MCF 10A (cell line): Measurements from ENCODE around the gene ERG. TPM values are rescaled to one million over a fixed set of nuclear protein-coding genes. Genes with fewer than 3 reads are reported as not detected.

Experiments
- BruUV-seq: library from RNA; stranded (reverse); fragments of 400-500 nt; replicated peaks from 2 replicates; lab custom pipeline; 2021; lab: Mats Ljungman, UMichigan
- CTCF ChIA-PET: fragments of 300-600 bp; sonication (Branson Sonifier 250); formaldehyde crosslinking; extraction: SDS; loops from one replicate; lab custom pipeline; 2021; ENCODE audit warnings: antibody characterized with exemption, inconsistent platforms; lab: Yijun Ruan, JAX
- POLR2A ChIA-PET: fragments of 300-600, 350-650 bp; sonication (Branson Sonifier 250); formaldehyde crosslinking; extraction: SDS; loops from one replicate; lab custom pipeline; 2020; ENCODE audit warnings: antibody characterized with exemption, inconsistent platforms; lab: Yijun Ruan, JAX
- DNase-seq: peaks from one replicate; pipeline ENCODE4 v3.0.0-alpha.2; 2018; ENCODE audit not compliant: unreplicated experiment
- H3K27ac Mint-ChIP-seq: one replicate; pipeline ENCODE4 v1.8.0; 2022; ENCODE audit warnings: mild to moderate bottlenecking, low read depth, mixed read lengths; ENCODE audit not compliant: unreplicated experiment
- H3K27me3 Mint-ChIP-seq: one replicate; pipeline ENCODE4 v1.8.0; 2022; ENCODE audit warnings: mixed read lengths; ENCODE audit not compliant: insufficient read depth, unreplicated experiment
- H3K36me3 Mint-ChIP-seq: one replicate; pipeline ENCODE4 v1.8.0; 2022; ENCODE audit warnings: mild to moderate bottlenecking, moderate library complexity, mixed read lengths; ENCODE audit not compliant: insufficient read depth, unreplicated experiment
- H3K4me1 Mint-ChIP-seq: one replicate; pipeline ENCODE4 v1.8.0; 2022; ENCODE audit warnings: mixed read lengths; ENCODE audit not compliant: insufficient read depth, unreplicated experiment
- H3K4me3 Mint-ChIP-seq: one replicate; pipeline ENCODE4 v1.8.0; 2022; ENCODE audit warnings: mild to moderate bottlenecking, moderate library complexity, mixed read lengths; ENCODE audit not compliant: unreplicated experiment
- H3K9me3 Mint-ChIP-seq: one replicate; pipeline ENCODE4 v1.8.0; 2022; ENCODE audit warnings: mixed read lengths; ENCODE audit not compliant: unreplicated experiment
- intact Hi-C: fragments of 100-400 bp; cut with micrococcal nuclease; formaldehyde crosslinking; loops from 2 replicates; pipeline ENCODE4 v1.14.1; 2022
- total RNA-seq: library from RNA; stranded (reverse); gene quantifications from 2 replicates; pipeline ENCODE4 v1.2.3, GENCODE V29; 2022
- TF ChIP-seq, protein P1 (sequence below): fragments of 200-600 bp; IDR thresholded peaks from one replicate; pipeline ENCODE4 v1.8.0; 2022; ENCODE audit warnings: antibody characterized with exemption, mild to moderate bottlenecking; ENCODE audit not compliant: unreplicated experiment

Gene ERG
- total RNA-seq, 1 experiment from 2014 or later = not detected

- CTCF ChIA-PET = interaction anchor here (0.5 to 0.6 kb wide), 2 partner anchors 65 to 746 kb away, joined by 3 to 4 read pairs; no protein-coding TSS in a partner anchor
- H3K27me3 Mint-ChIP-seq = no peaks in the 10 kb centered on the region
- H3K4me1 Mint-ChIP-seq = no peaks in the 10 kb centered on the region
- POLR2A ChIA-PET = interaction anchor here (1.1 kb wide), 1 partner anchor 75 kb away, joined by 3 read pairs; no protein-coding TSS in a partner anchor
- no peak overlapping the region for H3K27ac Mint-ChIP-seq
- DNase-seq = no peak
- no peak overlapping the region for H3K4me3 Mint-ChIP-seq
- TF ChIP-seq, protein P1, sequence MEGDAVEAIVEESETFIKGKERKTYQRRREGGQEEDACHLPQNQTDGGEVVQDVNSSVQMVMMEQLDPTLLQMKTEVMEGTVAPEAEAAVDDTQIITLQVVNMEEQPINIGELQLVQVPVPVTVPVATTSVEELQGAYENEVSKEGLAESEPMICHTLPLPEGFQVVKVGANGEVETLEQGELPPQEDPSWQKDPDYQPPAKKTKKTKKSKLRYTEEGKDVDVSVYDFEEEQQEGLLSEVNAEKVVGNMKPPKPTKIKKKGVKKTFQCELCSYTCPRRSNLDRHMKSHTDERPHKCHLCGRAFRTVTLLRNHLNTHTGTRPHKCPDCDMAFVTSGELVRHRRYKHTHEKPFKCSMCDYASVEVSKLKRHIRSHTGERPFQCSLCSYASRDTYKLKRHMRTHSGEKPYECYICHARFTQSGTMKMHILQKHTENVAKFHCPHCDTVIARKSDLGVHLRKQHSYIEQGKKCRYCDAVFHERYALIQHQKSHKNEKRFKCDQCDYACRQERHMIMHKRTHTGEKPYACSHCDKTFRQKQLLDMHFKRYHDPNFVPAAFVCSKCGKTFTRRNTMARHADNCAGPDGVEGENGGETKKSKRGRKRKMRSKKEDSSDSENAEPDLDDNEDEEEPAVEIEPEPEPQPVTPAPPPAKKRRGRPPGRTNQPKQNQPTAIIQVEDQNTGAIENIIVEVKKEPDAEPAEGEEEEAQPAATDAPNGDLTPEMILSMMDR = no peak
- H3K36me3 Mint-ChIP-seq = no peaks in the 10 kb centered on the region
- BruUV-seq = no TSS peak
- H3K9me3 Mint-ChIP-seq = no peaks in the 10 kb centered on the region
- intact Hi-C loops = no loop called here
These were observed 132.8 kb downstream of the ERG start for GRCh38 chr21:38365521-38365920.

DNA sequence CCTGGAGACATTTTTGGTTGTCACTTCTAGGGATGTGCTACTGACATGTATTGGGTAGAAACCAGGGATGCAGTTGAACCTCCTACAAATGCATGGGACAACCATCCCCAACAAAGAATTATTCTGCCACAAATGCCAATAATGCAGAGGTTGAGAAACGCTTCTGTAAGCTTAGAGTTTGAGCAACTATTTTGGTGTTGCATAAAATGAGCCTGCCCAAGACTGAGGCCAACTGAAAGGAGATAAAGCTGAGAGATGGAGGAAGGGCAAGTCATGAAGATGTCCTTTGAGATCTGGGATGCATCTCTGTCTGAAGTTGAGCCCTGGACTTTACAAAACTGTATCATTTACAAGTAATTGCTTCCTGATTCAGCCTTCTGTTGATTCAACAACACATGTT is 134.6 kb downstream of the ERG start:
- no peak for DNase-seq
- H3K36me3 Mint-ChIP-seq = no peaks in the 10 kb centered on the region
- no peaks in the 10 kb centered on the region for H3K9me3 Mint-ChIP-seq
- H3K27me3 Mint-ChIP-seq = no peaks in the 10 kb centered on the region
- no peak overlapping the region for H3K27ac Mint-ChIP-seq
- no TSS peak for BruUV-seq
- intact Hi-C loops = no loop called here
- ChIA-PET CTCF (interaction anchor here (1.3 kb wide), 1 partner anchor 689 kb away, joined by 3 read pairs; no protein-coding TSS in a partner anchor), POLR2A (no interaction called here)
- no peak overlapping the region for H3K4me3 Mint-ChIP-seq
- TF ChIP-seq, protein P1 = no peak
- H3K4me1 Mint-ChIP-seq = no peaks in the 10 kb centered on the region

GRCh38 chr21:38361324-38361723 is 137.0 kb downstream of the ERG start:
- Mint-ChIP-seq H3K4me3 (no peak overlapping the region), H3K36me3 (no peaks in the 10 kb centered on the region), H3K9me3 (no peaks in the 10 kb centered on the region), H3K4me1 (no peaks in the 10 kb centered on the region), H3K27me3 (no peaks in the 10 kb centered on the region), H3K27ac (no peak overlapping the region)
- POLR2A ChIA-PET = no interaction called here
- intact Hi-C loops = no loop called here
- CTCF ChIA-PET = no interaction called here
- no peak for DNase-seq
- TF ChIP-seq, protein P1 = no peak
- BruUV-seq = no TSS peak

GRCh38 chr21:38359835-38360234 is 138.4 kb downstream of the ERG start:
- no peaks in the 10 kb centered on the region for H3K27me3 Mint-ChIP-seq
- CTCF ChIA-PET = interaction anchor here (1.0 to 10.7 kb wide), 2 partner anchors 142 to 648 kb away, joined by 5 to 168 read pairs; no protein-coding TSS in a partner anchor
- no TSS peak for BruUV-seq
- H3K36me3 Mint-ChIP-seq = no peaks in the 10 kb centered on the region
- DNase-seq = no peak
- POLR2A ChIA-PET = no interaction called here
- TF ChIP-seq, protein P1 = no peak
- no peak overlapping the region for H3K27ac Mint-ChIP-seq
- H3K4me1 Mint-ChIP-seq = no peaks in the 10 kb centered on the region
- intact Hi-C loops = no loop called here
- no peaks in the 10 kb centered on the region for H3K9me3 Mint-ChIP-seq
- H3K4me3 Mint-ChIP-seq = no peak overlapping the region
